ENCODE results near the gene METTL15. TPM values are rescaled to one million over a fixed set of nuclear protein-coding genes. Genes with fewer than 3 reads are reported as not detected.

Gene METTL15
- polyA plus RNA-seq, 1 donor (not counting 4 experiments of a cell fraction or from before 2014, with no cell fraction given) = 10.0 TPM

DNA sequence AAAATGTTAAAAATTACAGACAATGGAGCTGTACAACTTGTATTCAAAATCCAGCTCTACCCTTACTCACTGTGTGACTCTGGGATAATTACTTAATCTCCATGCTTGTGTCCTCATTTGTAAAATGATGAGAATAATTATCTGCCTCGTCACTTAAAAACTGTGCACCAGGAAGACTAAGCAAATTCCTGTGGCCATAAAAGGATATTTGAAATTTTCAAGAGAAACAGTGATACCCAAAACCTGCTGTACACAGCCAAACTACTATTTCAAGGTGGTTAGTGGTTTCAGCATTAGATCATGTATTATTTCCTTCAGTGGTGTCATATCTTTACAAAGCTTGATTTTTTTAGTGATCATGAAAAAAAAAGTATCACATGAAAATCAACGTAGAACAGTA is 136.9 kb downstream of the METTL15 start:
- FAIRE-seq = no peak

DNA sequence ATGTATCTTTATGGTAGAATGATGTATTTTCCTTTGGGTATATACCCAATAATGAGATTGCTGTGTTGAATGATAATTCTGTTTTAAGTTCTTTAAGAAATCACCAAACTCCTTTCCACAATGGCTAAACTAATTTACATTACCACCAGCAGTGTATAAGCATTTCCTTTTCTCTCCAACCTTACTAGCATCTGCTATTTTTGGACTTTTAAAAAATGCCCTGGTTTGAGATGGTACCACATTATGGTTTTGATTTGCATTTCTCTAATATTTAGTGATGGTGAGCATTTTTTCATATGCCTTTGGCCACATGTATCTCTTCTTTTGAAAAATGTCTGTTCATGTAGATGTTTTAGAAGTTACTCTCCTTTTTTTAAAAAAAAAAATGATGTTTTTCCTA is 142.0 kb downstream of the METTL15 start:
- H3K27ac ChIP-seq (ENCODE audit: control insufficient read depth, insufficient read depth, low read length) = no peak overlapping the region
- H3K9ac ChIP-seq (ENCODE audit: control insufficient read depth, extremely low read depth, insufficient read depth, low read length) = no peak overlapping the region
- no peak for DNase-seq (ENCODE audit: low read depth, low spot score)
- no peaks in the 10 kb centered on the region for H3K79me2 ChIP-seq (ENCODE audit: control insufficient read depth, insufficient read depth, low read length)
- no peaks in the 10 kb centered on the region for H3K36me3 ChIP-seq (ENCODE audit: control insufficient read depth in 2 of 2, extremely low read depth in 1 of 2, insufficient read depth in 2 of 2, low read length in 2 of 2)
- H4K20me1 ChIP-seq (ENCODE audit: control insufficient read depth, extremely low read depth, insufficient read depth, low read length) = no peaks in the 10 kb centered on the region
- no peak overlapping the region for H2AFZ ChIP-seq (ENCODE audit: control insufficient read depth, low read length)
- no peak overlapping the region for H3K4me2 ChIP-seq (ENCODE audit: control insufficient read depth, extremely low read depth, insufficient read depth, low read depth, low read length)
- no peaks in the 10 kb centered on the region for H3K4me1 ChIP-seq (ENCODE audit: control insufficient read depth, extremely low read depth, insufficient read depth, low read length)
- no peak overlapping the region for H3K4me3 ChIP-seq (ENCODE audit: control insufficient read depth in 2 of 3, extremely low read depth in 1 of 3, insufficient read depth in 2 of 3, low read depth in 1 of 3, low read length in 3 of 3)
- dilution Hi-C loops (cut with MboI; ENCODE audit: extremely low pct_ligation_motif_present, low sequenced_read_pairs) = no loop called here
- FAIRE-seq = no peak
- TF ChIP-seq EZH2 (IDR thresholded peaks at IDR 0.05; ENCODE audit: low read length) = no peak
- TF ChIP-seq, protein P1, sequence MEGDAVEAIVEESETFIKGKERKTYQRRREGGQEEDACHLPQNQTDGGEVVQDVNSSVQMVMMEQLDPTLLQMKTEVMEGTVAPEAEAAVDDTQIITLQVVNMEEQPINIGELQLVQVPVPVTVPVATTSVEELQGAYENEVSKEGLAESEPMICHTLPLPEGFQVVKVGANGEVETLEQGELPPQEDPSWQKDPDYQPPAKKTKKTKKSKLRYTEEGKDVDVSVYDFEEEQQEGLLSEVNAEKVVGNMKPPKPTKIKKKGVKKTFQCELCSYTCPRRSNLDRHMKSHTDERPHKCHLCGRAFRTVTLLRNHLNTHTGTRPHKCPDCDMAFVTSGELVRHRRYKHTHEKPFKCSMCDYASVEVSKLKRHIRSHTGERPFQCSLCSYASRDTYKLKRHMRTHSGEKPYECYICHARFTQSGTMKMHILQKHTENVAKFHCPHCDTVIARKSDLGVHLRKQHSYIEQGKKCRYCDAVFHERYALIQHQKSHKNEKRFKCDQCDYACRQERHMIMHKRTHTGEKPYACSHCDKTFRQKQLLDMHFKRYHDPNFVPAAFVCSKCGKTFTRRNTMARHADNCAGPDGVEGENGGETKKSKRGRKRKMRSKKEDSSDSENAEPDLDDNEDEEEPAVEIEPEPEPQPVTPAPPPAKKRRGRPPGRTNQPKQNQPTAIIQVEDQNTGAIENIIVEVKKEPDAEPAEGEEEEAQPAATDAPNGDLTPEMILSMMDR (optimal IDR thresholded peaks at IDR 0.05 in 1 of 3, IDR thresholded peaks at IDR 0.05 in 1 of 3, conservative IDR thresholded peaks at IDR 0.05 in 1 of 3; ENCODE audit: extremely low read depth in 1 of 3, insufficient read depth in 2 of 3, low read length in 3 of 3) = no peak
- H3K27me3 ChIP-seq (ENCODE audit: control insufficient read depth, extremely low read depth, insufficient read depth, low read length) = no peaks in the 10 kb centered on the region
- H3K9me3 ChIP-seq (ENCODE audit: control insufficient read depth, low read depth, low read length) = no peaks in the 10 kb centered on the region
- H3K9me1 ChIP-seq (ENCODE audit: control insufficient read depth, extremely low read depth, insufficient read depth, low read length) = no peaks in the 10 kb centered on the region

More for the DNA sequence above, 136.9 kb downstream of the METTL15 start:
- no peak for TF ChIP-seq EZH2 (IDR thresholded peaks at IDR 0.05; ENCODE audit: low read length)
- TF ChIP-seq, protein P1 (optimal IDR thresholded peaks at IDR 0.05 in 1 of 3, IDR thresholded peaks at IDR 0.05 in 1 of 3, conservative IDR thresholded peaks at IDR 0.05 in 1 of 3; ENCODE audit: extremely low read depth in 1 of 3, insufficient read depth in 2 of 3, low read length in 3 of 3) = no peak
- Histone ChIP-seq H3K36me3 (ENCODE audit: control insufficient read depth in 2 of 2, extremely low read depth in 1 of 2, insufficient read depth in 2 of 2, low read length in 2 of 2) (no peaks in the 10 kb centered on the region), H3K9me1 (ENCODE audit: control insufficient read depth, extremely low read depth, insufficient read depth, low read length) (no peaks in the 10 kb centered on the region), H3K27me3 (ENCODE audit: control insufficient read depth, extremely low read depth, insufficient read depth, low read length) (no peaks in the 10 kb centered on the region), H4K20me1 (ENCODE audit: control insufficient read depth, extremely low read depth, insufficient read depth, low read length) (no peaks in the 10 kb centered on the region), H3K27ac (ENCODE audit: control insufficient read depth, insufficient read depth, low read length) (no peak overlapping the region), H3K4me1 (ENCODE audit: control insufficient read depth, extremely low read depth, insufficient read depth, low read length) (no peaks in the 10 kb centered on the region), H3K9ac (ENCODE audit: control insufficient read depth, extremely low read depth, insufficient read depth, low read length) (no peak overlapping the region), H2AFZ (ENCODE audit: control insufficient read depth, low read length) (no peak overlapping the region), H3K9me3 (ENCODE audit: control insufficient read depth, low read depth, low read length) (no peaks in the 10 kb centered on the region), H3K79me2 (ENCODE audit: control insufficient read depth, insufficient read depth, low read length) (no peaks in the 10 kb centered on the region), H3K4me2 (ENCODE audit: control insufficient read depth, extremely low read depth, insufficient read depth, low read depth, low read length) (no peak overlapping the region), H3K4me3 (ENCODE audit: control insufficient read depth in 2 of 3, extremely low read depth in 1 of 3, insufficient read depth in 2 of 3, low read depth in 1 of 3, low read length in 3 of 3) (no peak overlapping the region)
- no peak for DNase-seq (ENCODE audit: low read depth, low spot score)
- dilution Hi-C loops (cut with MboI; ENCODE audit: extremely low pct_ligation_motif_present, low sequenced_read_pairs) = no loop called here

Data from keratinocyte (primary cell).